ENCODE results near the gene WDFY3.
"Not testable (repeated sequence)": the region's sequence is repeated elsewhere in the genome, so short reads cannot be mapped to it uniquely, and the experiment has no call there.

WDFY3 gene

DNA sequence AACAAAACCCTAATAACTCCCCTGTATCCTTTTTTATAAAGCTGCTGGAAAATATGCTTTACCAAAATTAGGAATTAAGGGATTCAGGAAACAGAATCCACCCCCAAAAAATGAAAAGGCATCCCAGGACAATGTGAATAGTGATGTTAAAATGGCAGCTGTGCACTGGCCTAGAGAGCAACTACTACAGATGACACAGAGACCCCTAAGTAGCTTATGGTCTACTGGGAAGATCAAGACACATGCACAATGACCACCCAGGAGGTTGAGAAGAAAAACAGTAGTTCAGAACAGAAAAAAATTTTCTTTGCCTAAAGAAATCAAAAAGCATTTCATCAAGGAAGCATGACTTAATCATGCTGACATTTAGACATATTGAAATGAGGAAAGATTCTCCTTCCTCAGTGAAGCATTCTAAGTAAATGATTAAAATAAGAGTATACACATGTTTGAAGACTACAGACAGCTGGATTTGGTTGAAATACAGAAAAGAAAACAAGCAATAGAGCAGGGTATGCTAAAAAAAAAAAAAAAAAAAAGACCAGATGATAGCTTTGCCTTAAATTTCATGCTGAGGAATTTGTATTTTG, 117.3 kb downstream of the WDFY3 start:
- DNase-seq: no peak

GRCh38 chr4:84848432-84848831, 118.1 kb downstream of the WDFY3 start:
- no peak for DNase-seq

DNA sequence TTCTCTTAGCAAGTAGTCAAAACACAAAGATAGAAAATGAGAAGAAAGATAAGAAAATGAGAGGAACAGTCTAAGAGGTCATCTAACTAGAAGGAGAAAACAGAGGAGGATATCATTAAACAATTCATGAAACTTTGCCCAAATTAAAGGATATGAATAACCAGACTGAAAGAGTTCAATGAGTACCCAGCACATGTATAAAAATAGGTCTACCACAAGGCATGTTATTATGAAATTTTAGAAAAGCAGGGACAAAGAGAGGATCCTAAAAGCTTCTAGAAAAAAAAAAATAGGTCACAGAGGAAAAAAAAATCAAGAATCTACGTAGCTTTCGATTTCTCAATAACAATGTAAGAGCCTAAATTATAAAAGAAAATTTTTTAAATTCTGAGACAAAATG, 118.5 kb downstream of the WDFY3 start:
- DNase-seq: no peak

DNA sequence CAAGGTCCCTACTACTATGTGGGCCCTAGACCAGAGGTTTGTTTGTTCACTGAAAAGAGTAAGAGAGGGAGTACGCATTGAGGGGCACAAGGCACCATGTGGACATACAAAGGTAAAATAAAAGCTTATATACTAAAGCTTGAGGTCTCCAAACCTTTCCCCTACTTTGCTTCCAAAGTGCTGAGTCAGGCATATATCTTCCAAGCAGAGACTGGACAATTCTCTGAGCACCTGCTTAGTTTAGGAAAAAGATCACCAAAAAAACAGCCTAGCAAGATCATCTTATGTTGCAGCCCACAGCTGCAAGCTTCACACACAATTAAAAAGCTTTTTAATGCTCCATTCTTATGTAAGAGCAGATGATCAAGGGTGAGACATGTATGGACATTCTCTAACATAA, 119.5 kb downstream of the WDFY3 start:
- no peak for DNase-seq

- no peak for DNase-seq
Measured at GRCh38 chr4:84841435-84841834, 125.1 kb downstream of the WDFY3 start.

DNA sequence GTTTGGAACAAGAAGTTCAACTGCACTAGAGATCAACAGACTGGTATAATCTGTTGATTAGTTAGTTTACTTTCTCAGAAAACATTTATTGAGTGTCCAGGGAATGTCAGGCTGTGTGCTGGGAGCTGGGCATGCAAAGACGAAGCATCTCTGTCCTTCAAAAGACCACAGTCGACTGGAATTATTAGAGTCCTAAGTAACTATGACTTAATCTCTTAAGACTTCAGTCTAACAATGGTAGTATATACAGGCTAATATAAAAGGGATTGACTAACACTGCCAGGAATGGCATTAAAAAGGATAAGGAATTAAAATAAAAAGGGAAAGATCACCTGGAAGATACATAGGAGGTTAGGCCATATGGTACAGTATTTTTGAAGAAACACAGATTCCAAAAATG, 128.7 kb downstream of the WDFY3 start:
- no peak for DNase-seq

GRCh38 chr4:84829633-84830032, 136.9 kb downstream of the WDFY3 start:
- DNase-seq: not testable (repeated sequence)

DNA sequence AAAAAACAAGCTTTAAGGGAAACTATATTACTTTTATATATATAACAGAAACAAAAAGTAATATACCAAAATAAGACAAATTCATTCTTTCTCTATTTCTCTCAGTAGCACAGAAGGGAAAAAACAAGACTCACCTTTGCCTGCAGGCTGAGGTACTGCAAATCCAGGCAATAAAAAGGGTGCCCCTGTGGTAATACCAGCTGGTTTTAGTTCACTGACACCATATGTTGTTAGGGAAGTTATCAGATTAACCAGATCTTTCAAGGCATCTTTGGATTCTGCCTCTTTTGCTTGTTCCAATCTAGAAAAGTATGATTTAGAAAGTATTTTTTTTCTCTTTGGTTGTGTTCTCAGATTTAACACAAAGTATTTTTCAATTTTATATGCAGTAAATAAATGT, 139.8 kb downstream of the WDFY3 start:
- no peak for DNase-seq

DNA sequence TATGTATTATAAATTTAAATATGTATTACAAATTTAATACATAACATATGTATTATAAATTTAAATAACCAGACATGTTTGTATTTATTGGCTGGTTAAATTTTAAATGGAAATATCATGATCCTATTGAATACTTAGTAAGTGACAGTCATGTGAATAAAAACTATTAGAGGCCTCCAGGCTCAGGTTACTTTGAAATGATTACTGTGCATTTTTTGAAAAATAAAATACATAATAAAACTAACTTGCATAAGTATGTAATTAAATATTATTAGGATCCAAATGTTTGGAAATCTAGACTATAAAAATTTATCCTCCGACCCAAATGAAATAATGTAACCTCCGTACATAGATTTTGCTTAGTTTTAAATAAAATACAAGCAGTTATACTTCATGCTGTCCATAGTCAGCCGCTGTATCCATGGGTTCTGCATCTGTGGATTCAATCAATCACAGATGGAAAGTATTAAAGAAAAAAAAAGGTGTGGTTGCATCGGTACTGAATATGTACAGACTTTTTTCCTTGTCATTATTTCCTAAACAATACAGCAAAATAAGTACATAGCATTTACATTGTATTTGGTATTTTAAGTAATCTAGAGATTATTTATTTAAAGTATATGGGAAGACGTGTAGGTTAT, 140.7 kb downstream of the WDFY3 start:
- no peak for DNase-seq

DNA sequence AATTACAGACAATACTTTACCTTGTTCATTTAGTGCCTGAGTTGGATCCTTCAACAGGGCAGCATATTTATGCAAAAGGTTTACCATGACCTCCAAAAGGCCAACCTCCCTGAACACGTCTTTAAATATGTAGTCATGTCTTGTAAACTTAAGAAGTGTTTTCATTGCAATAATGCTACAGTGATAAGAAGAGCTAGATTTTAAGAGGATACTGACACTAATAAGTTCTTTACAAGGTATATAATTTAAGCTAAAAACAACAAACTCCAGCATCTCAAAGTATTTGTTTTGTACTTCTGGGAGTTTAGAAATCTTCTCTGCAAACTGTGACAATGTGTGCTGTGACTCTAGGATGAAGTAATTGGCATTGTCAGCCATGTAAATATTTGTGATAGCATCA, 145.4 kb downstream of the WDFY3 start:
- DNase-seq: no peak

DNA sequence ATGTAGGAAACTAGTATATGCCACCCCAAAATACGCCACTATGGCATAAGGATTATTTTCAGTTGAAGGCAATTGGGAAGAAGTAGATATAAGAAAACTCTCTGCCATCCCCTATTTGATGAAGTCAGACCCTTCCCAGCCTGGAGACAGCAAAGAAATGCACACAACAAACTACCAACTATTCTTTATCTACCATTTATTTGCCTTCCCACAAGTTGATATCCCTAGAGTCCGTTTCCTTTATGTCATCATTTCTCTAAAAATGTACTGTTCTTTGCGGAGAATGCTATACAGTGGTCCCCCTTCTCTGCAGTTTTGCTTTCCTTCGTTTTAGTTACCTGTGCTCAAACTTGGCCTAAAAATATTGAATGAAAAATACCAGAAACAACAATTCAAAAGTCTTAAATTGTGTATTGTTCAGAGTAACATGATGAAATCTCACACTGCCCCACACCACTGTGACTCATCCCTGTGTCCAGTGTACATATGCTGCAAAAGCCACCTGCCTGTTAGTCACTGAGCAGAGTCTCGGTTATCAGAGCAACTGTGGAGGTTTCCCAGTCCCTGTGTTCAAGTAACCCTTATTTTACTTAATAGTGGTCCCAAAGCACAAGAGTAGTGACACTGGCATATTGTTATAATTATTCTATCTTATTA, 152.3 kb downstream of the WDFY3 start:
- DNase-seq: no peak

DNA sequence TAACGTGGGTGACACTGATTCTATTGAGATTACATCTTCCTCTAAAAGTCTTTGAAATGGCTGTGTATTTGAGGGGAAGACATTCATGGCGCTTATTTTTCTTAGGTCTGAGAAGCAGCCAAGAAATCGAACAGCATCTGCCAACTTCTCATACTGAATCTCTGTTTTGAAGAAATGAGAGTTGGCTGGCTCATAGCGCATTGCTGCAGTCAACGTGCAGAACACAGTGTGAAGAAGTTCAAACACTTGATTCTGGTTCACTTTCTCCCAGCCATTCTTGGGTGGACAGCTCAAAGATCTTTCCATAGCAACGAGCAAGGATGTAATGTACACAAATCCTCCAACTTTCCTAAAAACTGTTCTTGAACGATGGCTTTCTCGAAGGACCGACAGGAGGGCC, 156.5 kb downstream of the WDFY3 start:
- no peak for DNase-seq

DNA sequence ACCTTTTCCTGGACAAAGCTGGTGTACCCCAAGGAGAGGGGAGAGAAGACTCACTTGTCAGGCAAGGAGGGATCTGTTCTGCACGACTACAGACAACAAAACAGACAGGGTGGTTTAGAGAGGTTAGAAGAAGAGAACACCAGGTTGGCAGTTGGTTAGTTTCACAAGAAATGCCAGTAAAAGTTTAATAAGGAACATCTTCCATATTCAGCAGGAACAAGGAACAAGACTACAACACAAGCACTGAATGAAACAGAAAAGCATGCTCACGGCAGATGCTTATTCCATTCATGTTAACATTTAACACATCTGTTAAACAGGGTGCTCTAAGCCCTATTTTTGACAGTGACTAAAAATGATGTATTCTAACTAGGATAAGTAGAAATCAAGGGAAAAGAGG, 158.2 kb downstream of the WDFY3 start:
- DNase-seq: no peak

DNA sequence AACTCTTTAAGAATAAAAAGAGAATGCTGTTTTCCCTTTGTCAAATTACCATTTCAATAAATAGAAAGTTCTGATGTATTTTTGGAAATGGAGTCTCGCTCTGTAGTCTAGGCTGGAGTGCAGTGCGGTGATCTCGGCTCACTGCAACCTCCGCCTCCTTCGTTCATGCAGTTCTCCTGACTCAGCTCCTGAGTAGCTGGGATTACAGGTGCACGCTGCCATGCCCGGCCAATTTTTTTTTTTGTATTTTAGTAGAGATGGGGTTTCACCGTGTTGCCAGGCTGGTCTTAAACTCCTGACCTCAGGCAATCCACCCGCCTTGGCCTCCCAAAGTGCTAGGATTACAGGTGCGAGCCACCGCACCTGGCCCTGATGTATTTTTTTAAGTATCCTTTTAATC, 159.9 kb downstream of the WDFY3 start:
- not testable (repeated sequence) for DNase-seq

- no peak for DNase-seq
Measured at GRCh38 chr4:84804136-84804535, 162.4 kb downstream of the WDFY3 start.

GRCh38 chr4:84803720-84804119, 162.8 kb downstream of the WDFY3 start:
- DNase-seq: no peak

DNA sequence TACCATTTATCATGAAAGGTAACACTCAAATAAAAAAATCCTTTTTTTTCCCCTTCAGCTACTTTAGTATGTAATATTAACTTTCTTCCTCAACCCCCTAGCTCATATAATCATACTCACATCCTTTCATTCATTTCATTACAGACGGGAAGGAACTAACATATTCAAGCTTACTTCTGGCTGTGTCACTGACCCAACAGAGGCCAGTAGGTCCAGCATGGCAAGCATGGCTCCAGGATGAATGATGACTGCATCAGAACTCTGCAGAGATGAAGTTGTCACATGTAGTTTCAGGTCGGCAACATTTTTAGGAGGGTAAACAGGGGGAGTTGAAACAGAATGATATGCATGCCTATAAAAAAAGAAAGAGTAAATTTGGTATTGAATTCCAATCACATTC, 163.4 kb downstream of the WDFY3 start:
- DNase-seq: no peak

- no peak for DNase-seq
Measured at GRCh38 chr4:84800256-84800655, 166.2 kb downstream of the WDFY3 start.

DNA sequence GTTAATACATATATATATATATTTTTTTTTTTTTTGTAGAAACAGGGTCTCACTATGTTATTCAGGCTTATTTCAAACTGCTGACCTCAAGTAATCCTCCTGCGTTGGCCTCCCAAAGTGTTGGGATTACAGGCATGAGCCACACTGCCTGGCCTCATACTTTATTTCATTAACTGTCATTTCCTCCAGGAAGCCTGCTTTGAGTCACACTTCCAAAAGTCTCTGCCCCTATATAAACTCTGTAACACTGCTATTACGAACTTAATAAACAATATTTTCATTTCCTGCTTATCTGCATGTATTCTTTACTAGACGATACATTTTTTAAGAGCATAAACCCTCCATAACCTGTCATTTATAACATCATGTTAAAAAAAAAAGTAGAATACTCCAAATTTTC, 167.2 kb downstream of the WDFY3 start:
- no peak for DNase-seq

GRCh38 chr4:84796394-84796793, 170.1 kb downstream of the WDFY3 start:
- DNase-seq: no peak

- no peak for DNase-seq
Measured at GRCh38 chr4:84792366-84793301, 173.9 kb downstream of the WDFY3 start.

DNA sequence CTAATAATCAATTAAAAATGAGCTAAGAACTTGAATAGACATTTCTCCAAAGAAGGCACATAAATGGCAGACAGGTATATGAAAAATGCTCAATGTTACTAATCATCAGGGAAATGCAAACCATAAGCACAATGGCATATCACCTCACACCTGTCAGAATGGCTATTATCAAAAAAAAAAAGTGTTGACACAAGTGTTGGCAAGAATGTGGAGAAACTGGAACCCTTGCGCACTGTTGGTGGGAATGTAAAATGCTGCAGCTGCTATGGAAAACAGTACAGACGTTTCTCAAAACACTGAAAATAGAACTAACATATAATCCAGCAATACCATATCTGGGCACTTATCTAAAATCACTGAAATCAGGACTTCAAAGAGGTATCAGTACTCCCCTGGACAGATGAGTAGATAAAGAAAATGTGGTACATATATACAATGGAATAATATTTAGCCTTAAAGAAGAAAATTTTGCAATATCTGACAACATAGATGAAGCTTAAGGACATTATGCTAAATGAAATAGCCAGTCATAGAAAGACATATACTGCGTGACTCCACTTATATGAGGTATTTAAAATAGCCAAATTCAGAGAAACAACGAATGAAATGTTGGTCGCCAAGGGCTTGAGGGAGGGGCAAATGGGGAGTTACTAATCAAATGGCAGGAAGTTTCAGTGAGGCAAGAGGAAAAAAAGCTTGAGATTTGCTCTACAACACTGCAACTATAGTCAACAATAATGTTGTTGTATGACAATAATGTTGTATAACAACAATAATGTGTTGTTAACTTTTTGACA, 175.5 kb downstream of the WDFY3 start:
- DNase-seq: no peak

GRCh38 chr4:84786478-84786877, 180.0 kb downstream of the WDFY3 start:
- DNase-seq: no peak

All from activated CD8-positive, alpha-beta memory T cell treated with anti-CD3 and anti-CD28 coated beads, Interleukin-2, amount 50 U/mL, for 4 hours (primary cell).